ENCODE data around the gene KCNJ14.
A peak's percentile ranks its signal among the peaks of the same experiment; 100 is the strongest.

Gene KCNJ14

GRCh38 chr19:48516536-48516935 lies 61.2 kb downstream of the KCNJ14 start:
- Histone ChIP-seq H3K27ac (no peak overlapping the region), H3K4me2 (peak overlapping the region in 4 of 11 experiments; percentile 16 to 36 (median 26); a peak in 6 of 22 replicates), H3K4me1 (peaks cover 5 to 41% (median 28%) of the 10 kb centered on the region in 10 experiments; a peak in 17 of 20 replicates), H3K9me3 (replicated peaks in 1 of 11) (no peaks in the 10 kb centered on the region), H4K20me1 (no peaks in the 10 kb centered on the region), H3K9ac (no peak overlapping the region), H3K4me3 (no peak overlapping the region), H3K36me3 (no peaks in the 10 kb centered on the region), H3K27me3 (peaks cover 3 to 14% (median 10%) of the 10 kb centered on the region in 11 experiments; a peak in 13 of 22 replicates)
- no peak for TF ChIP-seq Cebpa-rat (IDR thresholded peaks at IDR 0.05)
